HG03432 (cell line): ENCODE results near the gene USP53.
"Not testable (repeated sequence)": the region's sequence is repeated elsewhere in the genome, so short reads cannot be mapped to it uniquely, and the experiment has no call there.

Experiments used
- ATAC-seq: cut with Tn5 transposase; IDR thresholded peaks from one replicate; pipeline ENCODE4 v1.9.1; 2021; ENCODE audit warnings: mild to moderate bottlenecking, moderate library complexity; ENCODE audit not compliant: unreplicated experiment

USP53 gene

DNA sequence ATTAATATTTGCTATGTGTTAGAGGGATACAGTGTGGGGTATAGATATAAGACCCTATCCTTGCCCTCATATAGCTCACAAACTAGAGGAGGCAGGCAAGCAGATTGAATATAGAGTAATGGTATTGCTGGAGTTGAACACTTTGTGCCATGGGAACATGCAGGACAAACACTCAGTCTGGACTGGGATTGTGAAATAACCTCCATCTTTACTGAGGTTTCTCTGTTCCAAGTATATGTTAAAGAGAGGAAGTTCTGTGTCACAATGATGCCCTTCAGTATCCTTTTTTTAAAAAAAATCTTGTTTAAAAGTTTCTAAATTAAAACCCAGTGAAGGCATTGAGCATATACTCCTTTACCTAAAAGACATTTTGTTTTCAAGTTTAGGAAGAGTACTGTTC, 100.7 kb downstream of the USP53 start:
- no peak for ATAC-seq

DNA sequence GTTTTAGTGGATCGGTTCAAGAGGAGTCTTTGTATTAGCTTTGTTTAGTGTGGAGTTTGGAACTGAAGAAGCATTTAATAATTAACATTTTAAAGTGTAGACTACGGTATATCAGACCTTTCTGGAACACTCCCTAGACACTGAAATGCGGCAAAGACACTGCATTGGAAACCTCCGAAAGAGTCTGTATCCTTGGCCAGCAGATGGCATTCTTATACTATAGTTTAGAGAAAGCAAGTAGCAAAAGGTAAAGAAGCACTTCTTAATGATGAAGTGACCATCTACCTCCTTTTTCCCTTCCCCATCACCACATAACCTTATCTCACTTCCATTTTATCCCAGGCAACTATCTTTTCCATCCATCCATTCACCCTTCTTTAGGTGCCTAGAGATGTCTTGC, 101.8 kb downstream of the USP53 start:
- peak; percentile 77 for ATAC-seq

DNA sequence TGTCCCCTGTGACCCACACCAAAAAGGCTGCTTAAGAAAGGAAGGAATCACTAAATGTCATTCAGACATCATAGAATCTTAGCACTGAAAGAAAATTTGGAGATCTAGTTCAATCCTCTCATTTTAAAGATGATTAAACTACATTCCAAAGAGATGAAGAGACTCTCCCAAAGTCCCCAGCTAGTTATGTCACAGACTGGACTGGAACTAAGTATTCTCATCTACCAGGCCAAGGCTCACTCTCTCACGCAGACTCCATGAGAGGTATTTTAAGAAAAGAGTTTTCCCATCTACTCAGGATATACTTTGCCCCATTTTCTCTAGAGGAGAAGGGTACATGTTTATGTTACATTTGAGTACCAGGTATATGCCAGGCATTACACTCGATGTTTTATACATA, 102.5 kb downstream of the USP53 start:
- no peak for ATAC-seq

DNA sequence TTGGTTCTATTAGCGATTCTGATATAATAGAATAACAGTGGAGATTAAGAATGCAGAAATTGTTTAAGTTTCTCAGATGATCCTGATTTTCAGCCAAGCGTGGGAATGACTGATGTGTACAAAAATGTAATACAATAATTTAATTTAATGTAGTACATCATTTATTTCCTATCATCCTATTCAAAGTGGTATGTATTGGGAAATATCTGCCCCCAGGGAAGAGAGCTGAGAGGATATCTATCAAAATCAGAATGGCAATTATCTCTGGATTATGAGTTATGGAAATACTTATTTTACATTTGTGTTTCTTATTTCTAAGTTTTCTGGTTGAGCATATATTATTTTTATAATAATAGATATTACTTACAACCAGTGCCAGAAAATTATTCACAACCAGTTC, 105.5 kb downstream of the USP53 start:
- no peak for ATAC-seq

DNA sequence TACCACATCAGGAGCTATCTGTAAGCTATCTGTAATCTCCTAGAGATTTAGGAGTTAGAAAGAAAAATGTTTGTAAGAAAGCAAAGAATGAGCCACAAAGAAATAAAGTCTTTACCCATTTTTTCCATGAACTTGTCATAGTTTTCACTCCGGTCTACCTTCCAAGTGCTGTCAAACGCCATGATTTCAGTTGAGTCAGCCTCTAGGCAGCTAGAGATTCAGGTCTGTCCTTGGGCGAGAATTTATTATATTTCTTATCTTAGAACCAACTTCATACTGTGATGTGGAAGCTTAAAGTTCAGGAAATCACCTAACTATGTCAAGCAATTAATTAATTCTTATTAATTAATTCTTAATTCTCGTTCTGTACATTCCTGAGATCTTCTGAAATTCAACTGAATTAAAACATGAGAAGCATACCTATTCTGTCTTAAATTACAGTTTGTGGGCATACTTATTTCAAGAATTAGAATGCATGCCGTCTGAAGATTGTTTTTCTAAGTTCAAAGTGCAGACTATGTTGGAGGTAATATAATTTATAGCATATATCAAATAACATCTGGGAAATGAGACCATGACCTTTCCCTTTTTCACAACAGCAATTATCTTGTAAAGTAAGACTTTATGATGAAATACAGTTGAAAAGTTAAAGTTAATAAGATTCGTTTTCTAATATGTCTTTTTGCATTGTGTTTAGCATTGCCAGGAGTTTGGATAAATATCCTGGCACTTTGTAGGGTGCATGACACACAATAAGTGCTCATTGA, 109.6 kb downstream of the USP53 start, which contains the start of gene FABP2:
TSS of gene FABP2 (minus strand) at position 218 of the 767 bp plus-strand sequence. CDS start at position 182, 36 bp downstream.
- ATAC-seq = no peak

DNA sequence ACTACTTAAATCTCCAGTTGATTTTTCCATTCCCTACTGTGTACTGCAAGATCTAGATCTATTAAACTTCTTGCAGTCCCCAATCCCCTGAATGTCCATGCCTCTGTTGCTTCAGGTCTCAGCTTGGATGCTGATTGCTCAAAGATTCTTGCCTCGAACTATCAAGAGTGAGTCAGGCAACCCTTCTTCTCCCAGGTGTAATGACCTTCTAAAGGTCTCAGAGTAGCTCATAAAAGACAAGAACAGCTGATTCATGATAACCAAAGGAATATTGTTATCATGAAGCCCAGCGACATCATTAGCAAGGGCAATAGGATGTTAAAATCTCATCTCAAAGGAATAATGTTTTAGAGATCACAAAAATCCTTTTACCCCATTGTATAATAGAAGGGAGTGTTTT, 116.2 kb downstream of the USP53 start:
- no peak for ATAC-seq

DNA sequence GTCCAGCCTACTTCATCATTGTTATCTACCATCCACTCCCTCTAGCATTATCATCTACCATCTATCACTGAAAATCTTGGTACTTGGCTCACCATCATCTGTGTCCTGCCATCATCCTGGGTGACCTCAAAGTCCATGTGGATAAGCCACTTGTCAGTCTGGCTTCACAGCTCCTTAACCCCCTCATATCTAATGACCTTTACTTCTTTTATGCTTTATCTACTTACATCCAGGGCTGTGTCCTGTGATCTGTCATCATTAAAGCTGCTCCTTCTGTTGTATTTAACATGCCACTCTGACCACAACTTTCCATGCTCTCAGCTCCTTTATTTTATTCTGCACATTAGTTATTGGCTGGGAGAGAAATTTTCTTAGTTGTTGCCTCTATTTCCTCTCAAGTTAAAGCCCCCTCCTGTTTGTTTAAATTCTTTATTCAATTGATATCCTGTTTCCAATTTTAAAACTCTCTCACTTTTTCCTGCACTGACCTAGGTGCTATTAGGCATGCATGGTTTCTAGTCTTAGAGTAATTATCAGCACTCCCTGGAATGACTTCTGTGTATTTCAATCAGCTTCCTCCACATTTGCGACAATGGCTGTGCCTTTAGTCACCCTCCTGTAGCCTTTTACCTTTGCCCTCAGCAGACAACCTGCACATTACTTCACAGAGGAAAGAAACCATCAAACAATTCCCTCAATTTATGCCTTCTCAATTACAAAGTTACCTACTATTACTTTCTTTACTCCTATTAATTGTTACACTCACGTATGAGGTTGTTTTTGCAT, 117.5 kb downstream of the USP53 start:
- ATAC-seq = no peak

DNA sequence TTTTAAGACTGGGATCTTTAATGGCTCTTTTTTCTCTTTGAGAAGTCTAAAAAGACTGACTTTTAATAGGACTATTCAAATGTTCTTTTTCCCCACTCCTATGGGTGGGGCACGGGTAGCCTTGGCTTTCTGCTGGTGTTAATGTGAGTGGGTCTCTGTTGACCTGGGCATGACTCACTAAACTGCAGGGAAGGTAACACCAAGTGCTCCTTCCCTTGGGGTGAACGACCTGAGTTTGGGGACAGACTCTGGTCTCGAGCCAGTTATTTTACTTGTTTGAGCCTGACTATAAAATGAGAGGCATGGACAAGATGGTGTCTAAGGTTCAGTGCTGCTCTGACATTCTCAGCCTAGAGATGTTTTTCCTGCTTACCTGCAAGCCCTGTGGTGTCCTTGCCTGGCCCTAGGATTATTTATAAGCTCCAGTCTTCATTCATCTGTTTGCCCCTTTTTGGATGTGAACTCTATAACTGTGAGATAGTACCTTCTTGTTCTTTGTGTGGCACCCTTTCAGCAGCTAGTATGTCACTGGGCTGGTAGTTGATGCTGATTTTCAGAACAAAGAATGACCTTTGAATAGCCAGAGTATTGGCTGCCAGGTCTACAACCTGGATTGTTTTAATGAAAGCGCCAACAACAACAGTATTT, 123.9 kb downstream of the USP53 start:
- ATAC-seq = not testable (repeated sequence)

DNA sequence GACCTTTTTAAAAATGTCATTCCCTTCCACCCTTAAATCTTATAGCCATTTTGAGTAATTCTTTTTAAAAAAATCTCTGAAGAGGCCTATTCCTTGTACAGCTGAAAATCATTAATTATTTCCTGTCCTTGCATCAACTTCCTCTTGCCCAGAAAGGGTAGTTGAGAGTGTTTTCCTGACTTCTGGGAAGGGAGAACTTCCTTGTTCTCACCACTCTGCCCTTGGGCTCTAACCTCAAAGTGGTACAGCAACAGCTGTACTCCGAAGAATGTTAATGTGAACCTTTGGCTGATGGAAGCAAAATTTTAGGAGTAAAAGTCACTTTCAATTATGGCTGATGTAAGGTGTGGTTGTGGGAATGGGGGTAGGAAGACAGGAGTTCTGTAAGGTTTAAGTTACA, 124.5 kb downstream of the USP53 start:
- ATAC-seq = no peak

DNA sequence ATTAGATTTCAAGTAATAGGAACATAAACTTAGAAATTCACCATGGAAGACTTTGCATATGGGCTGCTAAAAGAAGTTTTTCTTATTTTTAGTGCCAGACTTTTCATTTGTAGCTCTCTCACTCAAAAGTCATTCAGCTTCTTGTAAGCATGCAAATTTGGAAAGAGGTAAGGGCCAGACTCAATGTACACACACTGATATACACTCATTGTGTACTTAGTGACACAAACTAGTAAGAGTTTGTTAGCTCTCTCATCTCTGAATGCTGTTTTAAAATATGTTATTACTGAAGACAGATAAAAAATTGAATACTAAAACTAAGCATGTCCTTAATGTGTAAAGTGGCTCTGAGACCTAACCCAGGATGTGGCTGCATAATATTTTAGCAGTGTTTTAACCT, 127.4 kb downstream of the USP53 start:
- ATAC-seq = not testable (repeated sequence)

DNA sequence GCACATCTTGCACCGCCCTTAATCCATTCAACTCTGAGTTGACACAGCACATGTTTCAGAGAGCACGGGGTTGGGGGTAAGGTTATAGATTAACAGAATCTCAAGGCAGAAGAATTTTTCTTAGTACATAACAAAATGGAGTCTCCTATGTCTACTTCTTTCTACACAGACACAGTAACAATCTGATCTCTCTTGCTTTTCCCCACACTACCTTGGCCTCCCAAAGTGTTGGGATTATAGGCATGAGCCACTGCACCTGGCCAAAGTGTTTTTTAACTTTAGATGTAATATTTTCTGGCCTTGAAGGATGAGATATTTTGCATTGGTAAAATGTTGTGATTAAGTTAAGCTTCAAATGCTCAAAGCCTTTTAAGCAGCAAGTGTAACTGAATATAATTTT, 130.8 kb downstream of the USP53 start:
- ATAC-seq = not testable (repeated sequence)
